ENCODE data around the gene NXF1. TPM values are rescaled to one million over a fixed set of nuclear protein-coding genes. Genes with fewer than 3 reads are reported as not detected.

NXF1 gene
- total and polyA plus RNA-seq, 2 of the 13 experiments (the other 11 are each of a cell fraction or from before 2014, with no cell fraction given), result 30.4 to 30.9 TPM

GRCh38 chr11:62787005-62787759 is 18.1 kb downstream of the NXF1 start, which contains the start of gene TMEM179B (continued):
- TF ChIP-seq ZBTB49 (CRISPR knock-in tag; IDR thresholded peaks at IDR 0.05; ENCODE audit: borderline replicate concordance) (no peak; the same call in 1 of the 2 replicates), ZNF563 (CRISPR knock-in tag; IDR thresholded peaks at IDR 0.05) (peak; percentile 90; the same call in 1 of the 2 replicates), ZNF230 (CRISPR knock-in tag; IDR thresholded peaks at IDR 0.05) (peak; percentile 98), MNT (IDR thresholded peaks at IDR 0.05) (peak; percentile 47), JDP2 (CRISPR knock-in tag; IDR thresholded peaks at IDR 0.05; ENCODE audit: borderline replicate concordance) (no peak), THAP7 (CRISPR knock-in tag; IDR thresholded peaks at IDR 0.05) (peak; percentile 47; the same call in 1 of the 2 replicates), ZNF557 (CRISPR knock-in tag; IDR thresholded peaks at IDR 0.05) (peak; percentile 83; the same call in 1 of the 2 replicates), ISL2 (CRISPR knock-in tag; IDR thresholded peaks at IDR 0.05) (peak; percentile 65; the same call in 1 of the 2 replicates), PREB (CRISPR knock-in tag; IDR thresholded peaks at IDR 0.05) (no peak), ZNF761 (CRISPR knock-in tag; conservative IDR thresholded peaks at IDR 0.05) (peak; percentile 83), PAWR (CRISPR knock-in tag; IDR thresholded peaks at IDR 0.05; ENCODE audit: borderline replicate concordance) (no peak), ZNF850 (CRISPR knock-in tag; conservative IDR thresholded peaks at IDR 0.05) (no peak), ZBTB4 (CRISPR knock-in tag; IDR thresholded peaks at IDR 0.05; ENCODE audit: borderline replicate concordance) (no peak; the same call in 1 of the 2 replicates), ZNF580 (CRISPR knock-in tag; IDR thresholded peaks at IDR 0.05; ENCODE audit: borderline replicate concordance, low read depth) (peak; percentile 87; the same call in 1 of the 2 replicates), SP5 (CRISPR knock-in tag; IDR thresholded peaks at IDR 0.05; ENCODE audit: borderline replicate concordance, low read depth) (peak; percentile 82), RCOR2 (CRISPR knock-in tag; IDR thresholded peaks at IDR 0.05) (peak; percentile 67; the same call in 1 of the 2 replicates), ATF5 (CRISPR knock-in tag; IDR thresholded peaks at IDR 0.05; ENCODE audit: low read depth) (peak; percentile 36; the same call in 1 of the 2 replicates), ZFAT (CRISPR knock-in tag; conservative IDR thresholded peaks at IDR 0.05) (no peak)
